ENCODE measurements around the gene RBP5.

RBP5 gene

GRCh38 chr12:7099290-7099996 lies 29.2 kb downstream of the RBP5 start:
- no peak for DNase-seq

GRCh38 chr12:7096979-7097378 lies 31.7 kb downstream of the RBP5 start:
- DNase-seq, result no peak

GRCh38 chr12:7096006-7096932 lies 32.4 kb downstream of the RBP5 start:
- DNase-seq, result no peak

GRCh38 chr12:7093892-7094291 lies 34.8 kb downstream of the RBP5 start:
- DNase-seq, result no peak

- DNase-seq, result no peak
Measured at GRCh38 chr12:7093486-7093885, 35.2 kb downstream of the RBP5 start.

GRCh38 chr12:7092986-7093460 lies 35.7 kb downstream of the RBP5 start:
- no peak for DNase-seq

- DNase-seq, result peak; percentile 42 to 52
Measured at GRCh38 chr12:7092229-7092985, 36.3 kb downstream of the RBP5 start, which contains the start of gene C1R. TSS of gene C1R (minus strand) at chr12:7092445. CDS start at chr12:7092388, 57 bp downstream.

GRCh38 chr12:7091660-7092228 lies 36.9 kb downstream of the RBP5 start:
- no peak for DNase-seq

GRCh38 chr12:7091171-7091570 lies 37.5 kb downstream of the RBP5 start:
- no peak for DNase-seq

GRCh38 chr12:7090222-7090998 lies 38.3 kb downstream of the RBP5 start:
- no peak for DNase-seq

- DNase-seq, result no peak
Measured at GRCh38 chr12:7089196-7089871, 39.4 kb downstream of the RBP5 start.

GRCh38 chr12:7083125-7083524 lies 45.6 kb downstream of the RBP5 start:
- no peak for DNase-seq

- DNase-seq, result no peak
Measured at GRCh38 chr12:7081037-7081436, 47.7 kb downstream of the RBP5 start.

GRCh38 chr12:7079826-7080125 lies 48.9 kb downstream of the RBP5 start:
- no peak for DNase-seq

GRCh38 chr12:7078163-7078562 lies 50.5 kb downstream of the RBP5 start:
- no peak for DNase-seq

GRCh38 chr12:7076493-7076892 lies 52.2 kb downstream of the RBP5 start:
- DNase-seq, result no peak

- no peak for DNase-seq
Measured at GRCh38 chr12:7075939-7076338, 52.8 kb downstream of the RBP5 start.

- no peak for DNase-seq
Measured at GRCh38 chr12:7075518-7075917, 53.2 kb downstream of the RBP5 start.

- no peak for DNase-seq
Measured at GRCh38 chr12:7073946-7074345, 54.7 kb downstream of the RBP5 start.
